Stimulated activated CD4-positive, alpha-beta T cell treated with anti-CD3 and anti-CD28 coated beads, Interleukin-12 subunit alpha, Interleukin-12 subunit beta, amount 100 ng/mL, for 24 hours (primary cell): Measurements from ENCODE around the gene STK38.
"Not testable (repeated sequence)": the region's sequence is repeated elsewhere in the genome, so short reads cannot be mapped to it uniquely, and the experiment has no call there.

Experiments used
- DNase-seq, 2 experiments: peaks; one replicate each; pipeline ENCODE4 v3.0.0-alpha.2; 2020; ENCODE audit warnings: low read depth in 2 of 2

The STK38 gene

DNA sequence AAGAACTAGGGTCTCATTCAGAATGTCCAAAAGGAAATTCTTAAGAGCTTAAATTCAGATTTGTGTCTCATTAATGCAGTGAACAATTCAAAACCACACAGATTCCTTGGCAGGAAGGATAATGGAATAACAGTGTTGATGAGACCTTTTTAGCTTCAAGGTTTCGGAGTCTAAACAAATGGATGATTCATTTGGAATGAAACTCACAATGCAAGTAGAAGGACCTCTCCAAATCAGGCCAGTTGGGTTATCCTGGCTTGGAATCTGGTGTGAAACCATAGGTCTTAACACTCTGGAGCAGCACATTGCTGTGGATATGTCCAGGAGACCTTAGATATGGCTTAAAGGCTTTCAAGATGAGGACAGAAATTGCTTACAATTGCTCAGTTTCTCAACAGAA is 59.6 kb downstream of the STK38 start:
- DNase-seq = no peak

DNA sequence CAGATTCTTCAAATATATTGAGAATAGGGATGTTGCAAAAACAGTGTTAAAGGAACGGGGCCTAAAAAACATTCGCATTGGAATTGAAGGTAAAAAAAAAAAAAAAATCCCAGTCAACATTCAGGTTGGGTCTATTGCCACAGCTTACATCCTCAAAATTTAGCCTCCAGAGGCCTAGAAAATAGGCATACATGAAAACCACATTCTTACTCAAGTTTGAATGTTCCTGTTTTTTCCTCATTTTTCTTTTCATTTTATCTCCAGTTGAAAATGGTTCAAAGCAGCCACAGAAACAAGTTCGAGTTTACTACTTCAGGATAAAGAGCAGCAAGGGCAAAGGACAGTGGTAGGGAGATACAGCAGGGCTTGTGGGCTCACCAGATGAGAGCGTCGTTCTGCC is 62.5 kb downstream of the STK38 start:
- no peak for DNase-seq

DNA sequence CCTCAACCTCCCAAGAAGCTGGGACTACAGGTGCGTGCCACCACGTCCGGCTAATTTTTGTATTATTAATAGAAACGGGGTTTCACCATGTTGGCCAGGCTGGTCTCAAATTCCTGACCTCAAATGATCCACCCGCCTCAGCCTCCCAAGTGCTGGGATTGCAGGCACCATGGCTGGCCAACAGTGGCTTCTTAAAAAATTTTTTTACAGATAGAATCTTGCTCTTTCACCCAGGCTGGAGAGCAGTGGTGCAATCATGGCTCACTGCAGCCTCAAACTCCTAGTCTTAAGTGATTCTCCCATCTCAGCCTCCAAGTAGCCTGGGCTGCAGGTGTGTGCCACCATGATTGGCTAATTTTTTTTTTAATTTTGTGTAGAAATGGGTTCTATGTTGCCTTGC is 64.0 kb downstream of the STK38 start:
- not testable (repeated sequence) for DNase-seq

DNA sequence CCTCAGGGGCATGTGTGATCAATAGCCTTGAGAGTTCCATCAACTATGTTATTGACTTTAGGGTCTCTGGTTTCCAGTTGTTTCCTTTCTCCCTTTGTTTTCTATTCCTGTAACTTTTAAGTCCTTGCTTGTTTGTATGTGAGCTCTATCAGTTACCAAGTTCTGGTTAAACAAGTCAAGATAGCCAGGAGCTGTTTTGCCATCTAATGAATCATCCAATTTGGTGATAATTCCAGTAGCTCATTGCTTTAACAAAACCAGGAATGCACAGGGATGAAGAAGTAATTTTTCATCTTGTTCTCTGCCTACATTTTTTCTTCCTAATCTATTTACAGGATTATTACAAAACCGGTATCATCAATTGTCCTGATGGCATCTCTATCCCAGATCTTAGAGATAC is 68.0 kb downstream of the STK38 start:
- DNase-seq = no peak

DNA sequence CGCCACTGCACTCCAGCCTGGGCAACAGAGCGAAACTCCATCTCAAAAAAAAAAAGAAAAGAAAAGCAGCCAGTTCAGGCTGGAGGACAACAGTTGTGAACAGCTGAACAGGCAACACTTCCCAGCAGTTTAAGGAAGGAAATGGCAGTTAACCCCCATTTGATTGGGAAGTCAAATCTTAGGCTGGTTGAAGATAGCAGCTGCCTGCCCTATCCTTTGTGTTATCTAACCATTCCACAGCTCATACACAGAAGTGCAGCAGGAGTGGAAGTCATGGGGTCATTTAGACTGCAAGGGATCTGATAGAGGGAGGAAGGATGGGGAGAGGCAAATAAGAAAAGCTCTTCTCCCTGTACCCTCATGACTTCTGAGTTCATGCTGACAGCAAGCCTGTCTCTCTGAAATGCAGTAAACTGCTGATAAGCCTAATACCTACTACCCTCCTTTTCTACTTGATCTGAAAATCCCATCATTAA is 69.2 kb downstream of the STK38 start:
- no peak for DNase-seq

DNA sequence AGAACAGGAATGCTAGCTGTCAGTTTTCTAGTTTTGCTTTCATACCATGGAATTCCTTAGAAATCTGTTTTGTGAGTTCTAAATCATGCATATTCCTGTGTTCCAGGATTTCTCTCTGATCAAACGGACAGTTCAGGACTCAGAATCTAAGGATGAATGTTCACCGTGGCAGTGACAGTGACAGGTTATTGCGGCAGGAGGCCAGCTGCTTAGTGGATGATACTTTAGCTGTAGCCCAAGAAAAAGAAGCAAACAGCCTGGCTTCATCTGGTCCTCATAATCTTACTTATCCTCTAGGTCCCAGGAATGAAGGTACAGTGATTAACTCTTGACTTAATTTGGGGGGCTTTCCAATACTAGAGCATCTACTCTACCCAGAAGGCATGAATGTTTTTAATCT is 77.3 kb downstream of the STK38 start:
- DNase-seq = no peak

DNA sequence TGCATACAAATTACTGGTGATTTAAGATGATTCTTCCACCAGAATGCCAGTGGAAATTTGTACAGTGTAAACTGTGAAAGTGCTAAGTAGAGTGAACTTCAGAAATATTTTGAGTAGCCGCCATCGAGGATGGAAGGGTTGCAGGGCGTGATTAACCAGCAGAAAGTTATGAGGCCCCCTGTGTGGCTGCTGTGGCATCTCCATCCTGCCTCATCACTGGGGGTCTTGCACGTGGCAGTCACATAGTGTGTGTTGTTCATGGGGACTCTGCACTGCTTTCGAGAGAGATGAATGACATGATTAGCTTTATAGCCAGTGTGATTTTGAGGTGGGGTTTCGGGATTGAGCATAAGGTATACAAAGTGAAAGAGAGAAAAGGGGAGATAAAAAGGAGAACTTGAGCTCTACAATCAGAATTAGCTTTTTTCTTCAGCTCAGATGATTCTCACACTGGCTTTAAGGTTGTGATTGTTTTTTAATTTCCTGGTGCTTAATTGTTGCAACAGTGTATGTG is 78.1 kb downstream of the STK38 start:
- DNase-seq = no peak

DNA sequence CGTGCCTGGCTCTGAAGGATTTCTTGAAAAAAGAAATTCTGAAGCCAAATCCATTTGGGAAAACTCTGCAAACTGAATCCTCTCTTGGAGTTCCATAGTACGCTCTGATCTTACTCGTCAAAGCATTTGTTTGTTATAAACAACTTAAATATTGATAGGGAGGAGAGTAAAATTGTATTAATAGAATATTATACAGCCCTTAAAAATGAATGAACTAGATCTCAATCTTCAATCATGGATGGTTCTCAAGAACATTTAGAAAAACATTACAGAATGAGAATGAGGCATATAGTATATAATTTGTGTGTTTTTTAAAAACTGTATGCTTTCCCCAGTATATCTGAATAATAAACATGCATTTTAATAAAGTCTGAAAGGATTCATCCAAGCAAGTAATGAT is 79.7 kb downstream of the STK38 start:
- no peak for DNase-seq

DNA sequence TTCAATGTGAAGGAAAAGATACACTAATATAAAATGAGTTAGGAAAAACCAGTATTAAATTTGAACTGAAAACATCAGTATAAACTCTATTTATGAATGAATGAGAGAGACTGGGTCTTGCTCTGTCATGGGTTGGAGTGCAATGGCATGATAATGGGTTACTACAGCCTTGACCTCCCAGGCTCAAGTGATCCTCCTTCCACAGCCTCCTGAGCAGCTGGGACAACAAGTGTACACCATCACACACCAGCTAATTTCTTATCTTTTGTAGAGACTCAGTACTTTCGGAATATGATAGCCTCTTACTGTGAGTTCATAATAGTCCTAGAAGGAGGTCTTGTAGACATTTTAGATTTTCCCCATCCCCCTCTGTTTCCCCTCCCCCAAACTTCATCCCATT is 83.0 kb downstream of the STK38 start:
- DNase-seq = no peak

DNA sequence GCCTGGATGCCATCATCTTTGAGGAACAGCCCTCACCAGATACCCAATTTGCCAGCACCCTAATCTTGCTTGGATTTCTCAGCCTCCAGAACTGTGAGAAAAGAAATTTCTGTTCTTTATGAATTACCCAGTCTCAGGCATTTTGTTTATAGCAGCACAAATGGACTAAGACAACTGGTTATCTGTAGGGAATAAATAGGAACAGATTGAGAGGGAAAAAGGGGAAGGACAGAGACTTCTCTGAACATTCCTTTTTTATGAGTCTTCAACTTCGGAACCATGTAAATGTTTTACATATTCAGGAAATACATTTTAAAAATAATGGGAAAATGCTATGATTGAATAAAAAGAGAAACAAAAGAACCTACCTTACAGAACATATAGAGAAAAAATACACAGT is 83.6 kb downstream of the STK38 start:
- no peak for DNase-seq

DNA sequence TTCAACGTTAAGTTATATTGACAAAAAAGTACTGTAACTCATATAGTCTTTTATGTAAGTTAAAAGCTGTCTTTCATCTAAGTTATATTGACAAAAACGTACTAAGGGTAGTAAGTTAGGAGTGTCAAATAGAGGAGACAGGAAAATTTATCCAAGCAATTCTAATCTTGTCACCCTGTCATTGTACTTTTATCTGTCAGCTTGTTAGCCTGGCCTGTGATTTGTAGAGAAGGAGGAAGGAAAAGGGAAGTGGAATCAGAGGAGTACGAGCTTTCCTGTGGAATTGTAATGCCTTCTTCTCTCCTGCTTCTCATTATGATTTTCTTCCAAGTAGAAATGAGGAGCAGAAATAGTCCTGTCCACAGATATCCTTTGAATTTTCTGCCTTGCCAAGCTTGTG is 85.6 kb downstream of the STK38 start:
- no peak for DNase-seq

DNA sequence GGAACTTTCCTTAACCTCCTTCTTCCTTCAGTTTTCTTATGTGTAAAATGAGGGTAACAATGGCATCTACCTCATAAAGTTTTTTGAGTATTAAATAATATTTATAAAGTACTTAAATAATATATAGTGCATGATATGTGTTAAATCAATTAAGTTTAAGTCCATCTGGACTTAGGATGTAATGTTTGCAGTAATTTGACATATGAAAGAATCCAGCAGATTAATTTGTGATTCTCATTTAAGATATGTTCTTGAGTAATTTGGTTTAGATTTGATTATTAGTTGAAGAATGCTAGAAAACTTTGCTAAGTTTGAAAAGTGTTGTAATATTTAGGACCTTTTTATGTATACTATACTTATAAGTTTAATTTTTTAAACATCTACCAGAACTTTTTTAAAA is 86.4 kb downstream of the STK38 start:
- no peak for DNase-seq

DNA sequence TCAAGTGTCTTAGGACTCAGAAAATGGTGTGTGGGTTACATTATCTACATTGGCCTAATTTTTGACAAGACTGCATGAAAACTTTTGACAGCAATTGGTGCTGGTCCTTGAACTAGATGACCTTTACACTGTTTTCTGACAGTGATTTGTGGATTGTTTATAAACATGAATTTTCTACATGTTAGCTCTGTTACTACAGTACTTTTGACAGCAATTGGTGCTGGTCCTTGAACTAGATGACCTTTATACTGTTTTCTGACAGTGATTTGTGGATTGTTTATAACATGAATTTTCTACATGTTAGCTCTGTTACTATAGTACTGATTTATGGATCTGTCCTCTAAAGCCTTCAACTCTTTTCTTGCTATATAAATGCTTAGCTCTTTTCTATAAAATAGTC is 87.8 kb downstream of the STK38 start:
- DNase-seq = no peak

DNA sequence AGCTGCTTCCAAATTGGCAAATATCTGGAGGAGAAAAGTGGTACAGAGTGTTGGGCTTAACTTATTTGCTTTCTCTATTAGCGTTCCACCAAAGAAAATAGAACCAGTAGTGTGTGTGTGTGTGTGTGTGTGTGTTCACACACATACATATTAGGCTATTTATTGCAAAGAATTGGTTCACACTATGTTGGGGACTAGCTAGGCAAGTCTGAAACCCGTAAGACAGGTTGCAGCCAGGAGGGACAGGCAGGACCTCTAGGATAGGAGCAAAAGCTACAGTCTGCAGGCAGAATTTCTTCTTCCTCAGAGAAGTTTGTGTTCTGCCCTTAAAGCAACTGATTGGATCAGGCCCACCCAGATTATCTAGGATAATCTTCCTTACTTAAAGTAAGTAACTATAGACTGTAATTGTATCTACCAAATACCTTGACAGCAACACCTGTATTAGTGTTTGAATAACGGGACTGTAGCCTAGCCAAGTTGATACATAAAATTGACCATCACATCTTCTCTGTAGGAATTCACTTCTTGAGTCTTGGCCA is 91.7 kb downstream of the STK38 start:
- DNase-seq = no peak

DNA sequence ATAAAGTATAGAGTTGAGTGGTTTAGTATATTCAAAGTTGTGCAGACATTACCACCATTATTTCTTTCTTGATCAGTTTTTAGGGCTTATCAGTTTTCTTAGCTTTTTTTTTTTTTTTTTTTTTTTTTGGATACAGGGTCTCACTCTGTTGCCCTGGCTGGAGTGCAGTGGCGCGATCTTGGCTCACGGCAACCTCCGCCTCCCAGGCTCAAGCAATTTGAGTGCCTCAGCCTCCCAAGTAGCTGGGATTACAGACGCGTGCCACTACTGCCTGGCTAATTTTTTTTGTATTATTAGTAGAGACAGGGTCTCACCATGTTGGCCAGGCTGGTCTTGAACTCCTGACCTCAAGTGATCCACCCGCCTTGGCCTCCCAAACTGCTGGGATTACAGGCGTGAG is 94.4 kb downstream of the STK38 start:
- DNase-seq = not testable (repeated sequence)

DNA sequence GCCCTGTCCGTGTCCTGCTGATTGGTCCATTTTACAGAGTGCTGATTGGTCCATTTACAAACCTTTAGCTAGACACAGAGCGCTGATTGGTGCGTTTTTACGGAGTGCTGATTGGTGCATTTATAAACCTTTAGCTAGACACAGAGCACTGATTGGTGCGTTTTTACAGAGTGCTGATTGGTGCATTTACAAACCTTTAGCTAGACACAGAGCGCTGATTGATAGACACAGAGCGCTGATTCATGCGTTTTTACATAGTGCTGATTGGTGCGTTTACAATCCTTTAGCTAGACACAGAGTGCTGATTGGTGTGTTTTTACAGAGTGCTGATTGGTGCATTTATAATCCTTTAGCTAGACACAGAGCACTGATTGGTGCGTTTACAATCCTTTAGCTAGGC is 98.1 kb downstream of the STK38 start:
- not testable (repeated sequence) for DNase-seq

DNA sequence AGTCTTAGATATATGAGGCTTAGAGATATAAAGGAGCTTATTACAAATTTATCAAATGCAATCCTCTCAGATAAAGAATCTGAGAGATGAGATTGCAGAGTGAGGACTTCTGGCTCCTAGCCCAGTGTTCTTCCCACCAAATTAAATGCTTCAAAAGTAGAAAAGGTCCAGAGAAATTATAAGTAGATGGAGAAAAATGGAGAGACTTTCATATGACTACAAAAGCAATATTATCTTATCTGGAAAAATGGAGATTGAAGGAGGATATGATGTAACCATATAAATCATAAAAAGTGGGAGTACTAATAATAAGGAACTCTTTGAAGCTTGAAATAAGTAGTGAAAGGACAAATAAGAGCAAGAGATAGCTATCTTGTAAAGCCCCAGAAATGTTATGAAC is 101.7 kb downstream of the STK38 start:
- DNase-seq = no peak

DNA sequence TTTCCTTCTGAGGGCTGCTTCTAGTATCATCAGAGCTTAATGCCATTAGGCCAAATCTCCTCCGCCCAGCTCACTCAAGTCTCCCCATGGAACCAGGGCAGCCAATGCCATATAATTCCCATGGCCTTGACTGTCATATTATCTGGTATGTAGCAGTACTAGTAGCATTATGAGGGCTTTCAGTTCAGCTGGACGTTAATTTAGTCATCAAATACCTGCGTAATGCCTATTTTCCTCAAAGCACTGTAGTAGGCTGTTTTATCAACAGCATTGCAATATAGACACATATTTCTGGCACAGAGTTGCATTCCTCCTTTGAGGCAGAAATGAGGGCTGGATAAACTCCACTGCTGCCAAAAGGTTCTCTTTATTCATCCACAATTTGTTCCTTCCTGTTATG is 102.8 kb downstream of the STK38 start:
- DNase-seq = no peak
